ENCODE measurements around the gene ZFHX3. TPM values are rescaled to one million over a fixed set of nuclear protein-coding genes. Genes with fewer than 3 reads are reported as not detected.

Gene ZFHX3
- total RNA-seq, 1 donor from 2014 or later = 6.7 TPM

GRCh38 chr16:72791786-72792185, 256.1 kb downstream of the ZFHX3 start:
- DNase-seq = no peak

- no peak for DNase-seq
These were observed 258.0 kb downstream of the ZFHX3 start for GRCh38 chr16:72789921-72790320.

- no peak for DNase-seq
These were observed 258.5 kb downstream of the ZFHX3 start for GRCh38 chr16:72789465-72789864.

- DNase-seq = no peak
These were observed 259.6 kb downstream of the ZFHX3 start for GRCh38 chr16:72788269-72788809.

GRCh38 chr16:72787514-72788268, 260.2 kb downstream of the ZFHX3 start:
- peak; percentile 26 for DNase-seq

GRCh38 chr16:72787130-72787513, 260.8 kb downstream of the ZFHX3 start:
- no peak for DNase-seq

GRCh38 chr16:72786606-72787005, 261.3 kb downstream of the ZFHX3 start:
- no peak for DNase-seq

- DNase-seq = no peak
These were observed 262.0 kb downstream of the ZFHX3 start for GRCh38 chr16:72785886-72786285.

GRCh38 chr16:72785171-72785570, 262.8 kb downstream of the ZFHX3 start:
- no peak for DNase-seq

- DNase-seq = no peak
These were observed 264.1 kb downstream of the ZFHX3 start for GRCh38 chr16:72783716-72784318.

- no peak for DNase-seq
These were observed 278.1 kb downstream of the ZFHX3 start for GRCh38 chr16:72769876-72770275.

- no peak for DNase-seq
These were observed 279.3 kb downstream of the ZFHX3 start for GRCh38 chr16:72768591-72768990.

GRCh38 chr16:72766506-72766905, 281.4 kb downstream of the ZFHX3 start:
- DNase-seq = no peak

GRCh38 chr16:72764015-72764654, 283.8 kb downstream of the ZFHX3 start:
- peak; percentile 23 for DNase-seq

- DNase-seq = no peak
These were observed 287.3 kb downstream of the ZFHX3 start for GRCh38 chr16:72760581-72760980.

- DNase-seq = no peak
These were observed 294.0 kb downstream of the ZFHX3 start for GRCh38 chr16:72753881-72754280.

- DNase-seq = no peak
These were observed 295.8 kb downstream of the ZFHX3 start for GRCh38 chr16:72752004-72752695.

GRCh38 chr16:72751076-72751475, 296.9 kb downstream of the ZFHX3 start:
- no peak for DNase-seq

- no peak for DNase-seq
These were observed 298.8 kb downstream of the ZFHX3 start for GRCh38 chr16:72749091-72749490.

GRCh38 chr16:72744076-72744793, 303.7 kb downstream of the ZFHX3 start:
- no peak for DNase-seq

GRCh38 chr16:72743011-72743761, 304.7 kb downstream of the ZFHX3 start:
- DNase-seq = no peak
